GM19240 (cell line): ENCODE data around the gene SLC9A5.

ENCODE experiments used
- DNase-seq: peaks from one replicate; pipeline ENCODE4 v3.0.0; 2011; ENCODE audit warnings: low spot score; ENCODE audit not compliant: insufficient read length

The SLC9A5 gene

GRCh38 chr16:67248401-67249177 lies at the start of gene SLC9A5:
SLC9A5 (plus strand) TSS chr16:67248979; CDS start chr16:67249015, 36 bp downstream.
- no peak for DNase-seq

GRCh38 chr16:67199011-67199807 lies 49.6 kb upstream of the SLC9A5 start, which contains the start of gene ELMO3:
ELMO3 (plus strand) TSS chr16:67199131; CDS start chr16:67199327, 196 bp downstream.
- DNase-seq, result no peak

- no peak for DNase-seq
These were observed 49.0 kb upstream of the SLC9A5 start for GRCh38 chr16:67199808-67200198.

- DNase-seq, result no peak
These were observed 48.3 kb upstream of the SLC9A5 start for GRCh38 chr16:67200491-67200890.

- no peak for DNase-seq
These were observed 47.1 kb upstream of the SLC9A5 start for GRCh38 chr16:67201411-67202345.

GRCh38 chr16:67202426-67202825 lies 46.4 kb upstream of the SLC9A5 start:
- DNase-seq, result no peak

GRCh38 chr16:67202956-67203493 lies 45.8 kb upstream of the SLC9A5 start:
- no peak for DNase-seq

GRCh38 chr16:67204076-67204475 lies 44.7 kb upstream of the SLC9A5 start:
- no peak for DNase-seq

- DNase-seq, result no peak
These were observed 42.5 kb upstream of the SLC9A5 start for GRCh38 chr16:67206129-67206837.

- DNase-seq, result no peak
These were observed 41.9 kb upstream of the SLC9A5 start for GRCh38 chr16:67206838-67207248.

- DNase-seq, result no peak
These were observed 41.3 kb upstream of the SLC9A5 start for GRCh38 chr16:67207249-67208091.

- DNase-seq, result no peak
These were observed 40.5 kb upstream of the SLC9A5 start for GRCh38 chr16:67208154-67208896.

GRCh38 chr16:67209565-67209964 lies 39.2 kb upstream of the SLC9A5 start:
- no peak for DNase-seq

GRCh38 chr16:67210069-67210937 lies 38.5 kb upstream of the SLC9A5 start:
- no peak for DNase-seq

GRCh38 chr16:67211674-67212073 lies 37.1 kb upstream of the SLC9A5 start:
- DNase-seq, result no peak

GRCh38 chr16:67212766-67213165 lies 36.0 kb upstream of the SLC9A5 start:
- no peak for DNase-seq

- DNase-seq, result no peak
These were observed 35.4 kb upstream of the SLC9A5 start for GRCh38 chr16:67213197-67214019.
